Measurements from ENCODE around the gene AGK. TPM values are rescaled to one million over a fixed set of nuclear protein-coding genes. Genes with fewer than 3 reads are reported as not detected.

Gene AGK
- total RNA-seq, 4 donors from 2014 or later = 11.2 to 22.5 (median 17.7) TPM

- WGBS, 2 donors = 87 to 91% methylated on average over 3 of the region's 3 CpGs
- H3K27ac ChIP-seq = peak overlapping the region in 3 of 4 donors; percentile 6 to 84 (median 82)
- H3K9me3 ChIP-seq = no peaks in the 10 kb centered on the region
- TF ChIP-seq, protein P1, sequence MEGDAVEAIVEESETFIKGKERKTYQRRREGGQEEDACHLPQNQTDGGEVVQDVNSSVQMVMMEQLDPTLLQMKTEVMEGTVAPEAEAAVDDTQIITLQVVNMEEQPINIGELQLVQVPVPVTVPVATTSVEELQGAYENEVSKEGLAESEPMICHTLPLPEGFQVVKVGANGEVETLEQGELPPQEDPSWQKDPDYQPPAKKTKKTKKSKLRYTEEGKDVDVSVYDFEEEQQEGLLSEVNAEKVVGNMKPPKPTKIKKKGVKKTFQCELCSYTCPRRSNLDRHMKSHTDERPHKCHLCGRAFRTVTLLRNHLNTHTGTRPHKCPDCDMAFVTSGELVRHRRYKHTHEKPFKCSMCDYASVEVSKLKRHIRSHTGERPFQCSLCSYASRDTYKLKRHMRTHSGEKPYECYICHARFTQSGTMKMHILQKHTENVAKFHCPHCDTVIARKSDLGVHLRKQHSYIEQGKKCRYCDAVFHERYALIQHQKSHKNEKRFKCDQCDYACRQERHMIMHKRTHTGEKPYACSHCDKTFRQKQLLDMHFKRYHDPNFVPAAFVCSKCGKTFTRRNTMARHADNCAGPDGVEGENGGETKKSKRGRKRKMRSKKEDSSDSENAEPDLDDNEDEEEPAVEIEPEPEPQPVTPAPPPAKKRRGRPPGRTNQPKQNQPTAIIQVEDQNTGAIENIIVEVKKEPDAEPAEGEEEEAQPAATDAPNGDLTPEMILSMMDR (IDR thresholded peaks at IDR 0.05) = no peak
- TF ChIP-seq POLR2A (IDR thresholded peaks at IDR 0.05) = no peak
- H3K27me3 ChIP-seq = no peaks in the 10 kb centered on the region
- intact Hi-C loops (cut with DNase I) = no loop called here
- no peak overlapping the region for H3K4me3 ChIP-seq
- H3K4me1 ChIP-seq = peaks cover 13 to 56% (median 21%) of the 10 kb centered on the region in 3 donors
- peaks cover 0 to 35% (median 0%) of the 10 kb centered on the region in 3 donors for H3K36me3 ChIP-seq
- DNase-seq = no peak
Observed at GRCh38 chr7:141673346-141673745, 122.1 kb downstream of the AGK start.

DNA sequence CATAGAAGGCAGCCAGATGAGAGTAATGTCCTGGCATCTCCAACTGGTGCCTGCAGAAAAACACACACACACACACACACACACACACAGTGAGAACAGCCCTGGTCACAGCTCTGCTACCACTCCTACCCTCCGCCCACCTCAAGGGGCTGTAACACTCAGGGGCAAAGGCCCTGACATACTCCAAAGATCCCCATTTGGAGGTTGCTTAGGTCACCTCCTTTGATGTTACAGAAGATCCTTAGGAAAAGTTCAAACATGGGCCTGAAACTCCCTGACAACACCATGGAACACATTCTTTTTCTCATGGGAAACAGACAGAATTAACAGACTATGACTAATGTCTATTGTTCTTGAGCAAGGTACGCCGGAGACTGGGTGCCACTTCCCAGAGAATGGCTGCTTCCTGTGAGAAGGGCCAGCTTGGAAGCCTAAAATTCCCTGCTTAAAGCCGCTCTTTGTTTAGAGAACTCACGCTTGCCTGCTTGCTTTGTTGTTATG is 123.0 kb downstream of the AGK start:
- Histone ChIP-seq H3K4me1 (peaks cover 13 to 56% (median 21%) of the 10 kb centered on the region in 3 donors), H3K9me3 (no peaks in the 10 kb centered on the region), H3K36me3 (peaks cover 0 to 41% (median 0%) of the 10 kb centered on the region in 3 donors), H3K27me3 (no peaks in the 10 kb centered on the region), H3K4me3 (no peak overlapping the region), H3K27ac (peak overlapping the region; percentile 61 to 84 (median 82))
- intact Hi-C loops (cut with DNase I) = no loop called here
- TF ChIP-seq, protein P1 (IDR thresholded peaks at IDR 0.05) = no peak
- no peak for TF ChIP-seq POLR2A (IDR thresholded peaks at IDR 0.05)
- 33 to 54% methylated on average over 3 to 5 of the region's 5 CpGs for WGBS, 2 donors
- DNase-seq = no peak

DNA sequence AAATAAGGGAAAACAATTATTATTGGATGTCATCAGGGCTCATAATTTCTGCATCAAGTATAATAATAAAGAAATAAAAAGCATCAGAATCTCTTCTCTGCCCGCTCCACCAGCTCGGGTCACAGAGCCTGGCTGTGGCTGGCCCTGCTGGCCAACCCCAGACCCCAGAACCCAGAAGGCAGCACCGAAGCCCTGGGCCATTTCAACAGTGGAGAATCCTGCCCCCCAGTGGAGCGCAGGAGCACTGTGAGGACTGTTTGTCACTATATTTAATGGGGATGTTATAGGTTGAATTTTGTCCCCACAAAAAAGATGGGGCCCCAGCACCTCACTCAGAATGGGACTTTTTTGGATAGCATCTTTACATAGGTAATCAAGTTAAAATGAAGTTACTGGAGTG is 123.5 kb downstream of the AGK start:
- H3K9me3 ChIP-seq = no peaks in the 10 kb centered on the region
- peak overlapping the region; percentile 61 to 84 (median 82) for H3K27ac ChIP-seq
- TF ChIP-seq POLR2A (IDR thresholded peaks at IDR 0.05) = no peak
- TF ChIP-seq, protein P1 (IDR thresholded peaks at IDR 0.05) = peak in 5 of 6 experiments; percentile 18 to 65 (median 32)
- intact Hi-C loops (cut with DNase I) = no loop called here
- 64 to 74% methylated on average over 3 to 4 of the region's 4 CpGs for WGBS, 2 donors
- no peak for DNase-seq
- H3K4me1 ChIP-seq = peaks cover 13 to 56% (median 21%) of the 10 kb centered on the region in 3 donors
- H3K27me3 ChIP-seq = no peaks in the 10 kb centered on the region
- no peak overlapping the region for H3K4me3 ChIP-seq
- peaks cover 0 to 46% (median 0%) of the 10 kb centered on the region in 3 donors for H3K36me3 ChIP-seq

DNA sequence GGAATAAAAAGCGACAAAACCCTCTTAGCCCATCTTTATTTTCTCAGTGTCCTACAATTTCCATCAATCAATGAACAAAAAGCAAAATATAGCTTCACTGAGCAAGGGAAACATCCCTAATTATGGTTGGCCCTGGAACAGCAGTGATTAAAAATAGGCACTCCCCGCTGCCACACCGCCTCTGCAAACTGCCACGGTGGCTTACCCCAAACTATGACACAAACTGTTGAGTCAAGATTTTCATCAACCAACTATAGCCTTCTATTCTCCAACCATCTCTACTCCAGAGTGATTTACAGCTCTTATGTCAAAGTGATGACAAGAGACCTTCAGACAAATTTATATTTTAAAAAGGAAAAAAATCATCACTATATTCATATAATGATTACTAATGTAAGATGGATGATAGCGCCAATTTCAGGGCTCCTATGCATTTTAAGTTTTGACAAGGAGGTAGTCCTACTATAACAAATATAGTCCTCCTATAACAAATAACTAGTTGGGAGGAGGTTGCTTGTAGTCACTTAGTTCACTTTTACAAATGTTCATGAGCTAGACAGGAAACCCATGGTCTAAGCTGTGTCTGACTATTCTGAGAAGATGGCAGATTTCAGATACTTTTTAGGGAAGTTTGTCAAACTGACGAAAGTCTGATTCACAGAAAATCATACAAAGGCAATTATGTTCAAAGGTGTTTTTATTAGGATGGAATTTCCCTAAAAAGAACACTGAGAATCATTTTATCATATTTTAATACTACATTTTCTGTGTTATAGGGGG is 124.4 kb downstream of the AGK start:
- peak overlapping the region; percentile 61 to 84 (median 82) for H3K27ac ChIP-seq
- WGBS, 2 donors = 74 to 81% methylated on average over 6 of the region's 6 CpGs
- TF ChIP-seq, protein P1 (IDR thresholded peaks at IDR 0.05) = no peak
- no peak for TF ChIP-seq POLR2A (IDR thresholded peaks at IDR 0.05)

DNA sequence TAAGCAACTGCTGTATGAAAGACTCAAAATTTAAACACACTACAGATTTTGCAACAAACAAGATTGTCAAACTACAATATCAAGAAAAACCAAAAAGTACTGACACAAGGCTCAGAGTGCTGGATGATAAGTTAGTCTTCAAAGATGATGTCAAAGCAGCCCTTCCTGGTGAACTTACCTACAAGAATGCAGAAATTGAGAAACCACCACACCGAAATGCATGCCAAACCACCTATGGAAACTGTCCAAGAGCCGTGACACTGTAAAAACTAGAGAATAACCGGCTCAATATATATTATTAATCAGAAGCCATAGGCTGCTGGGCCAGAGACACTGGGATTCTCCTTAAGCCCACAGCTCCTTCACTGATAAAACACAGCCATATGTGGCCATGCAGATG is 125.4 kb downstream of the AGK start:
- no peak for DNase-seq
- TF ChIP-seq POLR2A (IDR thresholded peaks at IDR 0.05) = no peak
- TF ChIP-seq, protein P1 (IDR thresholded peaks at IDR 0.05) = no peak
- no peaks in the 10 kb centered on the region for H3K9me3 ChIP-seq

More for the DNA sequence above, 124.4 kb downstream of the AGK start:
- H3K9me3 ChIP-seq = no peaks in the 10 kb centered on the region
- peaks cover 13 to 56% (median 21%) of the 10 kb centered on the region in 3 donors for H3K4me1 ChIP-seq
- intact Hi-C loops (cut with DNase I) = no loop called here
- DNase-seq = no peak
- no peaks in the 10 kb centered on the region for H3K27me3 ChIP-seq
- H3K4me3 ChIP-seq = no peak overlapping the region
- H3K36me3 ChIP-seq = peaks cover 0 to 48% (median 0%) of the 10 kb centered on the region in 3 donors

More for the DNA sequence above, 125.4 kb downstream of the AGK start:
- H3K27me3 ChIP-seq = no peaks in the 10 kb centered on the region
- WGBS, 2 donors = 18 to 42% methylated on average over 3 of the region's 3 CpGs
- intact Hi-C loops (cut with DNase I) = no loop called here
- H3K4me1 ChIP-seq = peaks cover 13 to 56% (median 21%) of the 10 kb centered on the region in 3 donors
- peaks cover 0 to 48% (median 0%) of the 10 kb centered on the region in 3 donors for H3K36me3 ChIP-seq
- H3K4me3 ChIP-seq = no peak overlapping the region
- H3K27ac ChIP-seq = peak overlapping the region; percentile 40 to 84 (median 67)
